ENCODE results near the gene KLK7.

DNA sequence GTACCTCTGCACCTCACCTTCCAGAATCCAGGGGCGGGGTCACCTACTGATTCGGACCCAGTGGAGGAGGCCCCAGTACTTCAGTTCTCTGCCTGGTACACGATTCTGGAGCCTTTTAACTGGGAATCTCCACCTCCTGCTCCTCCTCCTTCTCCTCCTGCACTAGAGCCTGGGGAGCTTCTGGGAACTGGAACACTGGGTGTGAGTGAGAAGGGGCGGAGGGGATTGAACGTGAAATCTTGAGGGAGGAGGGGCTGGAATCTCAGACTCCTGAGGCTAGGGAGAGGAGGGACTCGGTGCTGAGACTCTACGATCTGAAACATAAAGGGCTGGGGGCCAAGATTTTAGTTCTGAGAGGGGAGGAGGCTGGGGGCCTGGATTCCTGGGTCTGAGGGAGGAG, 17.8 kb upstream of the KLK7 start, which contains the start of gene KLK8:
- TF ChIP-seq POLR2A (IDR thresholded peaks at IDR 0.05), result no peak
- TF ChIP-seq, protein P1, sequence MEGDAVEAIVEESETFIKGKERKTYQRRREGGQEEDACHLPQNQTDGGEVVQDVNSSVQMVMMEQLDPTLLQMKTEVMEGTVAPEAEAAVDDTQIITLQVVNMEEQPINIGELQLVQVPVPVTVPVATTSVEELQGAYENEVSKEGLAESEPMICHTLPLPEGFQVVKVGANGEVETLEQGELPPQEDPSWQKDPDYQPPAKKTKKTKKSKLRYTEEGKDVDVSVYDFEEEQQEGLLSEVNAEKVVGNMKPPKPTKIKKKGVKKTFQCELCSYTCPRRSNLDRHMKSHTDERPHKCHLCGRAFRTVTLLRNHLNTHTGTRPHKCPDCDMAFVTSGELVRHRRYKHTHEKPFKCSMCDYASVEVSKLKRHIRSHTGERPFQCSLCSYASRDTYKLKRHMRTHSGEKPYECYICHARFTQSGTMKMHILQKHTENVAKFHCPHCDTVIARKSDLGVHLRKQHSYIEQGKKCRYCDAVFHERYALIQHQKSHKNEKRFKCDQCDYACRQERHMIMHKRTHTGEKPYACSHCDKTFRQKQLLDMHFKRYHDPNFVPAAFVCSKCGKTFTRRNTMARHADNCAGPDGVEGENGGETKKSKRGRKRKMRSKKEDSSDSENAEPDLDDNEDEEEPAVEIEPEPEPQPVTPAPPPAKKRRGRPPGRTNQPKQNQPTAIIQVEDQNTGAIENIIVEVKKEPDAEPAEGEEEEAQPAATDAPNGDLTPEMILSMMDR (IDR thresholded peaks at IDR 0.05), result no peak

Data from thyroid gland (tissue), 4 donors.